ENCODE data around the gene MFSD12.

- TF ChIP-seq POLR2A (IDR thresholded peaks at IDR 0.05; ENCODE audit: control extremely low read depth in 1 of 2, low read depth in 2 of 2, low read length in 2 of 2) (no peak), HDAC2 (IDR thresholded peaks at IDR 0.05; ENCODE audit: borderline replicate concordance in 1 of 2, low read depth in 2 of 2, low read length in 2 of 2) (no peak), RAD21 (IDR thresholded peaks at IDR 0.05 in 1 of 2, conservative IDR thresholded peaks at IDR 0.05 in 1 of 2; ENCODE audit: low read depth in 2 of 2, low read length in 2 of 2) (no peak), ATF2 (IDR thresholded peaks at IDR 0.05; ENCODE audit: low read length) (no peak), BRCA1 (IDR thresholded peaks at IDR 0.05; ENCODE audit: low read depth, low read length) (no peak)
Measured at GRCh38 chr19:3532154-3532786, 25.1 kb downstream of the MFSD12 start.

All from H1 (cell line).